Stimulated activated CD4-positive, alpha-beta T cell treated with anti-CD3 and anti-CD28 coated beads, TNF-alpha, amount 100 ng/mL, for 1 hour (primary cell): ENCODE measurements around the gene ABLIM1.

Experiments used
- DNase-seq, 3 donors: peaks; one replicate each; pipeline ENCODE4 v3.0.0-alpha.2; 2020; ENCODE audit warnings: low read depth in 3 of 3, low spot score in 1 of 3

Gene ABLIM1

GRCh38 chr10:114593240-114593792, 64.8 kb downstream of the ABLIM1 start:
- no peak for DNase-seq

GRCh38 chr10:114590993-114591392, 67.1 kb downstream of the ABLIM1 start:
- no peak for DNase-seq

- DNase-seq = no peak
Measured at GRCh38 chr10:114584419-114584818, 73.7 kb downstream of the ABLIM1 start.

- no peak for DNase-seq
Measured at GRCh38 chr10:114581071-114581470, 77.0 kb downstream of the ABLIM1 start.

- no peak for DNase-seq
Measured at GRCh38 chr10:114577133-114577532, 80.9 kb downstream of the ABLIM1 start.

GRCh38 chr10:114576716-114577115, 81.4 kb downstream of the ABLIM1 start:
- no peak for DNase-seq

GRCh38 chr10:114576132-114576487, 82.0 kb downstream of the ABLIM1 start:
- no peak for DNase-seq

GRCh38 chr10:114575417-114576131, 82.5 kb downstream of the ABLIM1 start:
- DNase-seq = no peak

- no peak for DNase-seq
Measured at GRCh38 chr10:114573330-114574045, 84.6 kb downstream of the ABLIM1 start.

GRCh38 chr10:114571316-114571999, 86.6 kb downstream of the ABLIM1 start:
- no peak for DNase-seq

- DNase-seq = no peak
Measured at GRCh38 chr10:114566064-114566463, 92.0 kb downstream of the ABLIM1 start.

GRCh38 chr10:114565066-114565465, 93.0 kb downstream of the ABLIM1 start:
- DNase-seq = no peak

GRCh38 chr10:114561008-114561523, 97.0 kb downstream of the ABLIM1 start:
- DNase-seq = no peak

- DNase-seq = no peak
Measured at GRCh38 chr10:114560144-114560543, 97.9 kb downstream of the ABLIM1 start.

- DNase-seq = no peak
Measured at GRCh38 chr10:114559636-114560035, 98.4 kb downstream of the ABLIM1 start.

- DNase-seq = no peak
Measured at GRCh38 chr10:114557854-114558253, 100.2 kb downstream of the ABLIM1 start.

- no peak for DNase-seq
Measured at GRCh38 chr10:114556236-114557122, 101.6 kb downstream of the ABLIM1 start.

GRCh38 chr10:114553436-114553835, 104.6 kb downstream of the ABLIM1 start:
- no peak for DNase-seq

- DNase-seq = no peak
Measured at GRCh38 chr10:114552050-114552449, 106.0 kb downstream of the ABLIM1 start.

- DNase-seq = no peak
Measured at GRCh38 chr10:114551636-114551972, 106.5 kb downstream of the ABLIM1 start.
